CD8-positive, alpha-beta memory T cell (primary cell): ENCODE data around the gene PDCD1LG2. TPM values are rescaled to one million over a fixed set of nuclear protein-coding genes. Genes with fewer than 3 reads are reported as not detected.
"Not testable (repeated sequence)": the region's sequence is repeated elsewhere in the genome, so short reads cannot be mapped to it uniquely, and the experiment has no call there.

Experiments
- CTCF ChIA-PET: fragments of 350-600 bp; sonication (Branson Sonifier 250); formaldehyde crosslinking; loops from one replicate; lab custom pipeline; 2021; ENCODE audit warnings: antibody characterized with exemption; lab: Charles Lee
- POLR2A ChIA-PET: fragments of 350-600 bp; sonication (Branson Sonifier 250); formaldehyde crosslinking; loops from one replicate; lab custom pipeline; 2021; ENCODE audit warnings: antibody characterized with exemption; lab: Charles Lee
- DNase-seq, 5 donors: peaks; one replicate each; pipeline versions ENCODE4 v3.0.0 to v3.0.0-alpha.2; 2020 to 2022; ENCODE audit warnings: mixed read lengths in 1 of 5
- H3K27ac ChIP-seq: one replicate; pipeline ENCODE4 v1.7.0; 2013; ENCODE audit warnings: low read depth, mild to moderate bottlenecking, low read length, moderate library complexity
- H3K27me3 ChIP-seq: 2 replicates; pipeline ENCODE4 v1.7.0; 2013; ENCODE audit warnings: low read length, mild to moderate bottlenecking; ENCODE audit not compliant: insufficient read depth, poor library complexity, severe bottlenecking
- H3K36me3 ChIP-seq: 2 replicates; pipeline ENCODE4 v1.7.0; 2013; ENCODE audit warnings: mild to moderate bottlenecking, low read length, moderate library complexity; ENCODE audit not compliant: insufficient read depth
- H3K4me1 ChIP-seq: 2 replicates; pipeline ENCODE4 v1.7.0; 2013; ENCODE audit warnings: mild to moderate bottlenecking, low read length, moderate library complexity; ENCODE audit not compliant: insufficient read depth
- H3K4me3 ChIP-seq: 2 replicates; pipeline ENCODE4 v1.7.0; 2013; ENCODE audit warnings: mild to moderate bottlenecking, low read length
- H3K9me3 ChIP-seq: 2 replicates; pipeline ENCODE4 v1.7.0; 2013; ENCODE audit warnings: mild to moderate bottlenecking, low read length
- H3K27ac Mint-ChIP-seq, 8 donors: one replicate each; pipeline ENCODE4 v1.8.0; 2020 to 2021; ENCODE audit warnings: mixed read lengths in 8 of 8, mild to moderate bottlenecking in 6 of 8, inconsistent platforms in 3 of 8, moderate library complexity in 3 of 8
- H3K27me3 Mint-ChIP-seq, 2 donors: one replicate each; pipeline ENCODE4 v1.8.0; 2020 to 2021; ENCODE audit warnings: mixed read lengths in 2 of 2, mild to moderate bottlenecking in 1 of 2, moderate library complexity in 1 of 2
- H3K36me3 Mint-ChIP-seq, 3 donors: one replicate each; pipeline ENCODE4 v1.8.0; 2020 to 2021; ENCODE audit warnings: mixed read lengths in 3 of 3, inconsistent platforms in 1 of 3, mild to moderate bottlenecking in 1 of 3
- H3K4me1 Mint-ChIP-seq, 3 donors: one replicate each; pipeline ENCODE4 v1.8.0; 2020 to 2021; ENCODE audit warnings: mixed read lengths in 3 of 3, inconsistent platforms in 1 of 3, mild to moderate bottlenecking in 1 of 3
- H3K4me3 Mint-ChIP-seq, 7 donors: one replicate each; pipeline ENCODE4 v1.8.0; 2020 to 2021; ENCODE audit warnings: mixed read lengths in 7 of 7, mild to moderate bottlenecking in 6 of 7, moderate library complexity in 4 of 7, inconsistent platforms in 2 of 7
- H3K9me3 Mint-ChIP-seq, 5 donors: one replicate each; pipeline ENCODE4 v1.8.0; 2020 to 2022; ENCODE audit warnings: mixed read lengths in 5 of 5, mild to moderate bottlenecking in 3 of 5, moderate library complexity in 2 of 5, inconsistent platforms in 1 of 5
- polyA plus RNA-seq: library from polyadenylated mRNA; unstranded; fragments of 300-500 nt; fragmentation: Illumina TruSeq; gene quantifications from one replicate; pipeline ENCODE4 v1.2.3, GENCODE V29; 2021
- total RNA-seq, 2 experiments: library from RNA; stranded (reverse); gene quantifications; one replicate each; pipeline ENCODE4 v1.2.3, GENCODE V29; 2021

PDCD1LG2 gene
- total and polyA plus RNA-seq, 3 experiments from 2014 or later = 0.33 to 0.37 TPM; not detected in 1

GRCh38 chr9:5486988-5487387, 23.3 kb upstream of the PDCD1LG2 start:
- CTCF ChIA-PET = no interaction called here
- H3K27ac ChIP-seq = no peak overlapping the region

GRCh38 chr9:5488221-5489008, 21.9 kb upstream of the PDCD1LG2 start:
- DNase-seq = no peak
- POLR2A ChIA-PET = interaction anchor here (0.6 kb wide), 1 partner anchor 143 kb away, joined by 3 read pairs; no protein-coding TSS in a partner anchor
- Histone ChIP-seq H3K9me3 (no peaks in the 10 kb centered on the region), H3K36me3 (no peaks in the 10 kb centered on the region), H3K27ac (no peak overlapping the region), H3K4me3 (no peak overlapping the region), H3K4me1 (no peaks in the 10 kb centered on the region), H3K27me3 (no peaks in the 10 kb centered on the region)
- no peak overlapping the region for H3K4me3 Mint-ChIP-seq
- no peaks in the 10 kb centered on the region for H3K9me3 Mint-ChIP-seq
- H3K36me3 Mint-ChIP-seq = no peaks in the 10 kb centered on the region
- H3K27me3 Mint-ChIP-seq = peaks cover 0 to under 1% of the 10 kb centered on the region in 2 donors
- CTCF ChIA-PET = no interaction called here
- H3K27ac Mint-ChIP-seq = no peak overlapping the region
- peaks cover 0 to 5% (median 0%) of the 10 kb centered on the region in 3 donors for H3K4me1 Mint-ChIP-seq

More at GRCh38 chr9:5486988-5487387, 23.3 kb upstream of the PDCD1LG2 start:
- Mint-ChIP-seq H3K36me3 (no peaks in the 10 kb centered on the region), H3K4me1 (no peaks in the 10 kb centered on the region), H3K27ac (no peak overlapping the region), H3K4me3 (no peak overlapping the region), H3K9me3 (no peaks in the 10 kb centered on the region), H3K27me3 (peaks cover under 1 to 3% of the 10 kb centered on the region in 2 donors)
- DNase-seq = no peak
- Histone ChIP-seq H3K36me3 (no peaks in the 10 kb centered on the region), H3K9me3 (no peaks in the 10 kb centered on the region), H3K27me3 (no peaks in the 10 kb centered on the region), H3K4me3 (no peak overlapping the region), H3K4me1 (no peaks in the 10 kb centered on the region)
- POLR2A ChIA-PET = no interaction called here

GRCh38 chr9:5489630-5490490, 20.5 kb upstream of the PDCD1LG2 start:
- ChIA-PET CTCF (no interaction called here), POLR2A (no interaction called here)
- no peak overlapping the region for H3K4me3 Mint-ChIP-seq
- no peaks in the 10 kb centered on the region for H3K27me3 Mint-ChIP-seq
- H3K9me3 Mint-ChIP-seq = peaks cover 0 to 3% (median 0%) of the 10 kb centered on the region in 5 donors
- H3K4me1 ChIP-seq = no peaks in the 10 kb centered on the region
- H3K4me1 Mint-ChIP-seq = peaks cover 0 to 6% (median 4%) of the 10 kb centered on the region in 3 donors
- H3K9me3 ChIP-seq = no peaks in the 10 kb centered on the region
- no peak for DNase-seq
- H3K27ac ChIP-seq = no peak overlapping the region
- no peak overlapping the region for H3K27ac Mint-ChIP-seq
- no peaks in the 10 kb centered on the region for H3K27me3 ChIP-seq
- peaks cover 0 to 4% (median 0%) of the 10 kb centered on the region in 3 donors for H3K36me3 Mint-ChIP-seq
- no peak overlapping the region for H3K4me3 ChIP-seq
- H3K36me3 ChIP-seq = no peaks in the 10 kb centered on the region

- no peak overlapping the region for H3K4me3 ChIP-seq
- no peak overlapping the region for H3K27ac ChIP-seq
- ChIA-PET CTCF (interaction anchor here (1.0 to 1.3 kb wide), 2 partner anchors 56 to 97 kb away, joined by 3 to 4 read pairs; partner anchors contain the start of gene PLGRKT), POLR2A (no interaction called here)
- DNase-seq = no peak
- Mint-ChIP-seq H3K4me1 (peaks cover 0 to 6% (median 4%) of the 10 kb centered on the region in 3 donors), H3K36me3 (peaks cover 0 to 7% (median 0%) of the 10 kb centered on the region in 3 donors), H3K4me3 (no peak overlapping the region), H3K27ac (peak overlapping the region in 2 of 8 donors; percentile 39 to 68), H3K27me3 (no peaks in the 10 kb centered on the region), H3K9me3 (peaks cover 0 to 3% (median 0%) of the 10 kb centered on the region in 5 donors)
- no peaks in the 10 kb centered on the region for H3K4me1 ChIP-seq
- H3K27me3 ChIP-seq = no peaks in the 10 kb centered on the region
- no peaks in the 10 kb centered on the region for H3K36me3 ChIP-seq
- no peaks in the 10 kb centered on the region for H3K9me3 ChIP-seq
Observed at GRCh38 chr9:5492965-5493678, 17.2 kb upstream of the PDCD1LG2 start.

GRCh38 chr9:5493679-5494511, 16.4 kb upstream of the PDCD1LG2 start:
- Mint-ChIP-seq H3K4me1 (peaks cover 0 to 6% (median 4%) of the 10 kb centered on the region in 3 donors), H3K4me3 (no peak overlapping the region), H3K36me3 (peaks cover 0 to 8% (median 0%) of the 10 kb centered on the region in 3 donors), H3K27me3 (no peaks in the 10 kb centered on the region), H3K27ac (peak overlapping the region in 2 of 8 donors; percentile 34 to 39), H3K9me3 (peaks cover 0 to 3% (median 0%) of the 10 kb centered on the region in 5 donors)
- POLR2A ChIA-PET = no interaction called here
- Histone ChIP-seq H3K27me3 (no peaks in the 10 kb centered on the region), H3K4me3 (no peak overlapping the region), H3K36me3 (no peaks in the 10 kb centered on the region), H3K27ac (no peak overlapping the region), H3K4me1 (no peaks in the 10 kb centered on the region), H3K9me3 (no peaks in the 10 kb centered on the region)
- no peak for DNase-seq
- CTCF ChIA-PET = interaction anchor here (1.0 to 1.3 kb wide), 2 partner anchors 56 to 96 kb away, joined by 3 to 4 read pairs; partner anchors contain the start of gene PLGRKT

GRCh38 chr9:5494765-5495164, 15.6 kb upstream of the PDCD1LG2 start:
- POLR2A ChIA-PET, H3K4me3 Mint-ChIP-seq, H3K27me3 ChIP-seq, H3K27ac ChIP-seq, H3K9me3 Mint-ChIP-seq, H3K4me3 ChIP-seq, H3K27ac Mint-ChIP-seq, H3K9me3 ChIP-seq, H3K4me1 Mint-ChIP-seq, CTCF ChIA-PET, DNase-seq, H3K36me3 ChIP-seq, H3K27me3 Mint-ChIP-seq, H3K4me1 ChIP-seq: not testable (repeated sequence)
- H3K36me3 Mint-ChIP-seq = peaks cover 0 to 11% (median 0%) of the 10 kb centered on the region in 3 donors

- no peaks in the 10 kb centered on the region for H3K9me3 ChIP-seq
- peaks cover 0 to 8% of the 10 kb centered on the region in 2 donors for H3K27me3 Mint-ChIP-seq
- peaks cover 0 to 18% (median 0%) of the 10 kb centered on the region in 3 donors for H3K36me3 Mint-ChIP-seq
- no peaks in the 10 kb centered on the region for H3K36me3 ChIP-seq
- peaks cover 6 to 14% (median 8%) of the 10 kb centered on the region in 5 donors for H3K9me3 Mint-ChIP-seq
- no peak for DNase-seq
- H3K4me3 ChIP-seq = no peak overlapping the region
- no peak overlapping the region for H3K4me3 Mint-ChIP-seq
- peaks cover 0 to 12% (median 4%) of the 10 kb centered on the region in 3 donors for H3K4me1 Mint-ChIP-seq
- no peaks in the 10 kb centered on the region for H3K4me1 ChIP-seq
- H3K27me3 ChIP-seq = no peaks in the 10 kb centered on the region
- no peak overlapping the region for H3K27ac ChIP-seq
- POLR2A ChIA-PET = no interaction called here
- H3K27ac Mint-ChIP-seq = no peak overlapping the region
- CTCF ChIA-PET = no interaction called here
Observed at GRCh38 chr9:5499157-5499556, 11.2 kb upstream of the PDCD1LG2 start.
